Gastrocnemius medialis (tissue), 4 donors: ENCODE measurements around the gene CENPN.

Experiments
- CTCF ChIP-seq, 5 experiments: fragments of 450-650 bp in 3 of 5; fragments of 200-600 bp in 2 of 5; sonication (generic) in 2 of 5; IDR thresholded peaks in 4 of 5; conservative IDR thresholded peaks in 1 of 5; 1 replicate in 4 of 5; 2 replicates in 1 of 5; pipeline ENCODE4 v1.5.1; 2016 to 2019; ENCODE audit warnings: antibody characterized with exemption in 5 of 5, mild to moderate bottlenecking in 3 of 5, moderate library complexity in 3 of 5
- POLR2A ChIP-seq, 2 donors: fragments of 450-650 bp; IDR thresholded peaks; one replicate each; pipeline ENCODE4 v1.6.1; 2017; ENCODE audit warnings: antibody characterized with exemption in 2 of 2, mild to moderate bottlenecking in 2 of 2, moderate library complexity in 2 of 2

- TF ChIP-seq POLR2A (IDR thresholded peaks at IDR 0.05) (no peak), CTCF (IDR thresholded peaks at IDR 0.05 in 4 of 5, conservative IDR thresholded peaks at IDR 0.05 in 1 of 5) (no peak)
Observed at GRCh38 chr16:80990577-80990976, 16.4 kb upstream of the CENPN start.
